ENCODE measurements around the gene COL6A2. TPM values are rescaled to one million over a fixed set of nuclear protein-coding genes. Genes with fewer than 3 reads are reported as not detected.
"Not testable (repeated sequence)": the region's sequence is repeated elsewhere in the genome, so short reads cannot be mapped to it uniquely, and the experiment has no call there.

Gene COL6A2
- total RNA-seq, 1 donor from 2014 or later: 378 TPM

DNA sequence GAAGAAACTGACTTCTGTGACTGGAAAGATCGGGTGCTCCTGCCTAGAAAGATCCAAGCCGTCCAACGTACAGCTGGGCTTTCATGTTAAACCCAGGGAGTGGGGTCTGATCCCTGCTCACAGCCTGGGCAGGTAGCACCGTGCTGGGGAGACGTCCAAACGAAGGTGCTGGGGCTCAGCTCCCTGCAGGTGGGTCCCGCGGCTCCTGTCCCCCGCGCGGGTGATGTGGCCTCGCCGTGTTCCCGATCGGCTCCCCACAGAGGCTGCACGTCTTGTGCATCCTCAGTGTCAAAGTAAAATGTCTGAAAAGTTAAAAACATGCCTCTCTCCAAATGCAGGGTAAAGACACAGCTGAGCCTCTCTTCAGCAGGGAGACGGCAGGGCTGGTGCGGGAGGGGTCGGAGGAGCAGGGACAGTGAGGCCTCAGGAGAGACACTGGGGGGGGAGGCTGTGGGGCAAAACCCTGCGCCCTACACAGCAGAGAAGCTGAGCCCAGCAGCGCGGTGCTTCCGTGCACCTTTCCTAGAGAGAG, 40.1 kb upstream of the COL6A2 start:
- no peak overlapping the region for H3K27ac Mint-ChIP-seq (ENCODE audit: unreplicated experiment)

DNA sequence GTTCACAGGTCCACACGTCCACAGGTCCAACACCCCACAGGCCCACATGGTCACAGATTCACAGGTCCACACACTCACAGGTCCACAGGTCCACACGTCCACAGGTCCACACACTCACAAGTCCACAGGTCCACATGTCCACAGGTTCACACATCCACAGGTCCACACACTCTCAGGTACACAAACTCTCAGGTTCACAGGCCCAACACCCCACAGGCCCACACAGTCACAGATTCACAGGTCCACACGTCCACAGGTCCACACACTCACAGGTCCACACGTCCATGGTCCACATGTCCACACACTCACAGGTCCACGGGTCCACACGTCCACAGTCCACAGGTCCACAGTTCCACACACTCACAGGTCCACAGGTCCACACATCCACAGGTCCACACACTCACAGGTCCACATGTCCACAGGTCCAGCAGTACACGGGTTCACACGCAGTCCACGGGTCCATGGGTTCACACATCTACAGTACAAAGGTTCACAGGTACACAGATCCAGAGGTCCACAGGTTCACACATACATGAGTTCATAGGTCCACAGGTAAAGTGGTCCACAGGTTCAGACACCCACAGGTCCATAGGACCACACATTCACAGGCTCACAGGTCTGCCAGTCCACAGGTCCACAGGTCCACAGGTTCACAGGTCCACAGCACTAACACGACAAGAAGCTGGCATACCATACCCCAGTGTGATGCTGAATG, 39.3 kb upstream of the COL6A2 start:
- H3K27ac Mint-ChIP-seq (ENCODE audit: unreplicated experiment): peak overlapping the region; percentile 31
- peaks cover 23% of the 10 kb centered on the region for H3K36me3 Mint-ChIP-seq (ENCODE audit: low read depth, unreplicated experiment)
- peaks cover 11% of the 10 kb centered on the region for H3K9me3 Mint-ChIP-seq (ENCODE audit: unreplicated experiment)
- TF ChIP-seq, protein P1, sequence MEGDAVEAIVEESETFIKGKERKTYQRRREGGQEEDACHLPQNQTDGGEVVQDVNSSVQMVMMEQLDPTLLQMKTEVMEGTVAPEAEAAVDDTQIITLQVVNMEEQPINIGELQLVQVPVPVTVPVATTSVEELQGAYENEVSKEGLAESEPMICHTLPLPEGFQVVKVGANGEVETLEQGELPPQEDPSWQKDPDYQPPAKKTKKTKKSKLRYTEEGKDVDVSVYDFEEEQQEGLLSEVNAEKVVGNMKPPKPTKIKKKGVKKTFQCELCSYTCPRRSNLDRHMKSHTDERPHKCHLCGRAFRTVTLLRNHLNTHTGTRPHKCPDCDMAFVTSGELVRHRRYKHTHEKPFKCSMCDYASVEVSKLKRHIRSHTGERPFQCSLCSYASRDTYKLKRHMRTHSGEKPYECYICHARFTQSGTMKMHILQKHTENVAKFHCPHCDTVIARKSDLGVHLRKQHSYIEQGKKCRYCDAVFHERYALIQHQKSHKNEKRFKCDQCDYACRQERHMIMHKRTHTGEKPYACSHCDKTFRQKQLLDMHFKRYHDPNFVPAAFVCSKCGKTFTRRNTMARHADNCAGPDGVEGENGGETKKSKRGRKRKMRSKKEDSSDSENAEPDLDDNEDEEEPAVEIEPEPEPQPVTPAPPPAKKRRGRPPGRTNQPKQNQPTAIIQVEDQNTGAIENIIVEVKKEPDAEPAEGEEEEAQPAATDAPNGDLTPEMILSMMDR (IDR thresholded peaks at IDR 0.05; ENCODE audit: unreplicated experiment): no peak
- H3K4me3 Mint-ChIP-seq (ENCODE audit: unreplicated experiment): peak overlapping the region; percentile 23
- peaks cover 19% of the 10 kb centered on the region for H3K27me3 Mint-ChIP-seq (ENCODE audit: unreplicated experiment)
- peaks cover 3% of the 10 kb centered on the region for H3K4me1 Mint-ChIP-seq (ENCODE audit: unreplicated experiment)
- no peak for DNase-seq (ENCODE audit: low spot score)

More for the DNA sequence above, 40.1 kb upstream of the COL6A2 start:
- TF ChIP-seq, protein P1 (IDR thresholded peaks at IDR 0.05; ENCODE audit: unreplicated experiment): no peak
- Mint-ChIP-seq H3K27me3 (ENCODE audit: unreplicated experiment) (peaks cover 14% of the 10 kb centered on the region), H3K4me3 (ENCODE audit: unreplicated experiment) (no peak overlapping the region), H3K9me3 (ENCODE audit: unreplicated experiment) (peaks cover 11% of the 10 kb centered on the region), H3K4me1 (ENCODE audit: unreplicated experiment) (peaks cover 3% of the 10 kb centered on the region), H3K36me3 (ENCODE audit: low read depth, unreplicated experiment) (peaks cover 23% of the 10 kb centered on the region)
- no peak for DNase-seq (ENCODE audit: low spot score)

DNA sequence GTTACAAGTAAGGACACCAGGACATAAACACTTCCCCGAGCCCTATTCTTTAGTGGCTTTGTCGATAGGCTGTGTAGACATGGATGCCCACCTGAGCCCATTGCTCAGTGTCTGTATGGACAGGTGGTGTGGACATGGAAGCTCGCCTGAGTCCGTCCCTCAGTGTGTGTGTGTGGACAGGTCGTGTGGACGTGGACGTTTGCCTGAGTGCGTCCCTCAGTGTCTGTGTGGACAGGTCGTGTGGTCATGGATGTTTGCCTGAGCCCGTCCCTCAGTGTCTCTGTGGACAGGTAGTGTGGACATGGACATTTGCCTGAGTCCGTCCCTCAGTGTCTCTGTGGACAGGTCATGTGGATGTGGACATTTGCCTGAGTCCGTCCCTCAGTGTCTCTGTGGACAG, 38.7 kb upstream of the COL6A2 start:
- TF ChIP-seq, protein P1 (IDR thresholded peaks at IDR 0.05; ENCODE audit: unreplicated experiment): no peak
- Mint-ChIP-seq H3K4me3 (ENCODE audit: unreplicated experiment) (peak overlapping the region; percentile 24), H3K9me3 (ENCODE audit: unreplicated experiment) (peaks cover 11% of the 10 kb centered on the region), H3K4me1 (ENCODE audit: unreplicated experiment) (peaks cover 4% of the 10 kb centered on the region), H3K27ac (ENCODE audit: unreplicated experiment) (no peak overlapping the region), H3K27me3 (ENCODE audit: unreplicated experiment) (peaks cover 21% of the 10 kb centered on the region), H3K36me3 (ENCODE audit: low read depth, unreplicated experiment) (peaks cover 23% of the 10 kb centered on the region)
- DNase-seq (ENCODE audit: low spot score): no peak

DNA sequence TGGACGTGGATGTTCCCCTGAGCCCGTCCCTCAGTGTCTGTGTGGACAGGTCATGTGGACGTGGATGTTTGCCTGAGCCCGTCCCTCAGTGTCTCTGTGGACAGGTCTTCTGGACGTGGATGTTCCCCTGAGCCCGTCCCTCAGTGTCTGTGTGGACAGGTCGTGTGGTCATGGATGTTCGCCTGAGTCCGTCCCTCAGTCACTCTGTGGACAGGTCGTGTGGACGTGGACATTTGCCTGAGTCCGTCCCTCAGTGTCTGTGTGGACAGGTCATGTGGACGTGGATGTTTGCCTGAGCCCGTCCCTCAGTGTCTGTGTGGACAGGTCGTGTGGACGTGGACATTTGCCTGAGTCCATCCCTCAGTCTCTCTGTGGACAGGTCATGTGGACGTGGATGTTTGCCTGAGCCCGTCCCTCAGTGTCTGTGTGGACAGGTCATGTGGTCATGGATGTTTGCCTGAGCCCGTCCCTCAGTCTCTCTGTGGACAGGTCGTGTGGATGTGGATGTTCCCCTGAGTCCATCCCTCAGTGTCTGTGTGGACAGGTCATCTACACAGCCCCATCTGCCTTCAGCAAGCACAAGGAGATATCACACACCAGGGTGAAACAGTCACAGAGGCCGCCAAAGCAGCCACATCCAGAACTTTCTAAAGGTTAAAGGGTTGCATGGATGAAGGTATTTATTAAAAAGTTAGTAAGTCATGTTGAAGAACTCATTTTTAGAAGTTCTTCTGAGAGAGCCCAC, 38.0 kb upstream of the COL6A2 start:
- H3K27ac Mint-ChIP-seq (ENCODE audit: unreplicated experiment); DNase-seq (ENCODE audit: low spot score); H3K4me1 Mint-ChIP-seq (ENCODE audit: unreplicated experiment); H3K4me3 Mint-ChIP-seq (ENCODE audit: unreplicated experiment): not testable (repeated sequence)
- Mint-ChIP-seq H3K36me3 (ENCODE audit: low read depth, unreplicated experiment) (peaks cover 23% of the 10 kb centered on the region), H3K9me3 (ENCODE audit: unreplicated experiment) (peaks cover 11% of the 10 kb centered on the region), H3K27me3 (ENCODE audit: unreplicated experiment) (peaks cover 23% of the 10 kb centered on the region)

DNA sequence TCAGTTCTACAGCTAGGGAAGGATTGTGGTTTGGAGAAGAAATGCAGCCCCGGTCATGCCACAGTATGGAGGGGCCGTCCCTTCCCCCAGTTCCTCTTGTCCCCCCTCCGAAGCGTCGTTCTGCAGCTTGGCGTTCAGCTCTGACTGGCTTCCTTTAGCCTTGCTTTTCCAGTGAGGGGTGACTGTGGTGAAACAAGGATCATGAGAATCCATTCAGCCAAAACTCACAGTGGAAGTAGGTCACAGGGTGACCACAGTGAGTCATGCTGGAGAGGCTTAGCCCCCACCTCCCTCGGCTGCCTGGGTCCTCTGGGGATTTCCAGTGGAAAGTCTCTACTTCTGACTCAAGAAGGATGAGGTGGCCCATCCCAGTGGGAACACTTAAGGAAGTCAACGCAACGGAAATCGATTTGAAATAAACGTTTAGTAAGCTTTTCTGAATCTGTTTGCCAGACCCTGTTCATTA, 37.3 kb upstream of the COL6A2 start:
- Mint-ChIP-seq H3K27me3 (ENCODE audit: unreplicated experiment) (peaks cover 23% of the 10 kb centered on the region), H3K27ac (ENCODE audit: unreplicated experiment) (no peak overlapping the region), H3K9me3 (ENCODE audit: unreplicated experiment) (peaks cover 11% of the 10 kb centered on the region), H3K4me1 (ENCODE audit: unreplicated experiment) (peaks cover 13% of the 10 kb centered on the region), H3K36me3 (ENCODE audit: low read depth, unreplicated experiment) (peaks cover 23% of the 10 kb centered on the region), H3K4me3 (ENCODE audit: unreplicated experiment) (no peak overlapping the region)
- no peak for DNase-seq (ENCODE audit: low spot score)
- TF ChIP-seq, protein P1 (IDR thresholded peaks at IDR 0.05; ENCODE audit: unreplicated experiment): no peak
